SK-N-SH (cell line): ENCODE results near the gene AJUBA.

ENCODE experiments used
- CHD2 ChIP-seq: fragments of 150-350 bp; IDR thresholded peaks from 2 replicates; pipeline ENCODE4 v1.6.1; 2018; ENCODE audit warnings: low read length; ENCODE audit not compliant: partially characterized antibody
- ELF1 ChIP-seq: IDR thresholded peaks from 2 replicates; pipeline ENCODE4 v1.4.0; 2012
- EP300 ChIP-seq, 2 experiments: IDR thresholded peaks; 2 replicates each; pipeline versions ENCODE4 v1.4.0 to v1.6.1; 2012; ENCODE audit warnings: borderline replicate concordance in 1 of 2, low read depth in 1 of 2, low read length in 1 of 2
- MXI1 ChIP-seq: IDR thresholded peaks from 2 replicates; pipeline ENCODE4 v1.6.1; 2012; ENCODE audit warnings: mild to moderate bottlenecking, low read depth, low read length, improper control_type of control experiment
- NRF1 ChIP-seq: IDR thresholded peaks from 2 replicates; pipeline ENCODE4 v1.6.1; 2012; ENCODE audit warnings: low read depth, mild to moderate bottlenecking, low read length
- RAD21 ChIP-seq: IDR thresholded peaks from 2 replicates; pipeline ENCODE4 v1.6.1; 2012; ENCODE audit warnings: mild to moderate bottlenecking, low read length
- RCOR1 ChIP-seq: fragments of 150-350 bp; IDR thresholded peaks from 2 replicates; pipeline ENCODE4 v1.6.1; 2017; ENCODE audit warnings: antibody characterized with exemption, low read length
- REST ChIP-seq: IDR thresholded peaks from 2 replicates; pipeline ENCODE4 v1.6.1; 2012; ENCODE audit warnings: mild to moderate bottlenecking, low read depth, low read length, moderate library complexity
- SIN3A ChIP-seq: IDR thresholded peaks from 2 replicates; pipeline ENCODE4 v1.6.1; 2012; ENCODE audit warnings: low read depth, mild to moderate bottlenecking, low read length, moderate library complexity, borderline replicate concordance
- TAF1 ChIP-seq: IDR thresholded peaks from 2 replicates; pipeline ENCODE4 v1.6.1; 2012; ENCODE audit warnings: low read depth, mild to moderate bottlenecking, low read length, moderate library complexity, borderline replicate concordance
- USF1 ChIP-seq: IDR thresholded peaks from 2 replicates; pipeline ENCODE4 v1.4.0; 2012; ENCODE audit warnings: low read depth, borderline replicate concordance
- TF ChIP-seq, protein P1 (sequence below): fragments of 200-600 bp; sonication (generic); IDR thresholded peaks from 2 replicates; pipeline ENCODE4 v1.6.1; 2017; ENCODE audit warnings: antibody characterized with exemption, mild to moderate bottlenecking, moderate library complexity
- TF ChIP-seq, protein P2 (sequence below): IDR thresholded peaks from 2 replicates; pipeline ENCODE4 v1.4.0; 2012; ENCODE audit warnings: low read depth

DNA sequence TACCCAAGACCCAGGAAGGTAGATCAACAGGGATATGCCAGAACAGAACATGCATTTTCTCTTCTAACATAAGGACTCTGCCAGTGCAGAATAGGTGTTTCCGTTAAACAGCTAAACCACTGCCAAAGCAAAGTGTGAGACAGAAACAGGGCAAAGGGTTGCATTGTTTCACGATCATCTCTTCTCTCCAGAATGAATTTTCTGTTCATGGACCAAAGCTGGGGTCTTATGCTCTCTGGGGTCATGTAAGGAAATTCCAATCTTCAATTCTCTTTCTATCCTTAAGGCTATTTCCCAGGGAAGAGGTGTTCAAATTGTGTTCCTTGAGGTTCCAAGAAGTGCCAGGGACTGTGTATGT lies 41.4 kb upstream of the AJUBA start:
- TF ChIP-seq, protein P1, sequence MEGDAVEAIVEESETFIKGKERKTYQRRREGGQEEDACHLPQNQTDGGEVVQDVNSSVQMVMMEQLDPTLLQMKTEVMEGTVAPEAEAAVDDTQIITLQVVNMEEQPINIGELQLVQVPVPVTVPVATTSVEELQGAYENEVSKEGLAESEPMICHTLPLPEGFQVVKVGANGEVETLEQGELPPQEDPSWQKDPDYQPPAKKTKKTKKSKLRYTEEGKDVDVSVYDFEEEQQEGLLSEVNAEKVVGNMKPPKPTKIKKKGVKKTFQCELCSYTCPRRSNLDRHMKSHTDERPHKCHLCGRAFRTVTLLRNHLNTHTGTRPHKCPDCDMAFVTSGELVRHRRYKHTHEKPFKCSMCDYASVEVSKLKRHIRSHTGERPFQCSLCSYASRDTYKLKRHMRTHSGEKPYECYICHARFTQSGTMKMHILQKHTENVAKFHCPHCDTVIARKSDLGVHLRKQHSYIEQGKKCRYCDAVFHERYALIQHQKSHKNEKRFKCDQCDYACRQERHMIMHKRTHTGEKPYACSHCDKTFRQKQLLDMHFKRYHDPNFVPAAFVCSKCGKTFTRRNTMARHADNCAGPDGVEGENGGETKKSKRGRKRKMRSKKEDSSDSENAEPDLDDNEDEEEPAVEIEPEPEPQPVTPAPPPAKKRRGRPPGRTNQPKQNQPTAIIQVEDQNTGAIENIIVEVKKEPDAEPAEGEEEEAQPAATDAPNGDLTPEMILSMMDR = no peak
- TF ChIP-seq EP300 (IDR thresholded peaks at IDR 0.05; ENCODE audit: borderline replicate concordance in 1 of 2, low read depth in 1 of 2, low read length in 1 of 2) = no peak
- TF ChIP-seq MXI1 = no peak
- TF ChIP-seq CHD2 = no peak
- no peak for TF ChIP-seq SIN3A
- no peak for TF ChIP-seq RAD21
- TF ChIP-seq RCOR1 = no peak
- TF ChIP-seq, protein P2, sequence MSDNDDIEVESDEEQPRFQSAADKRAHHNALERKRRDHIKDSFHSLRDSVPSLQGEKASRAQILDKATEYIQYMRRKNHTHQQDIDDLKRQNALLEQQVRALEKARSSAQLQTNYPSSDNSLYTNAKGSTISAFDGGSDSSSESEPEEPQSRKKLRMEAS = no peak
- TF ChIP-seq REST = no peak
- TF ChIP-seq NRF1 = no peak
- TF ChIP-seq ELF1 = no peak
- no peak for TF ChIP-seq USF1
- TF ChIP-seq TAF1 = no peak
